ENCODE results near the gene PCDHGA1.
"Not testable (repeated sequence)": the region's sequence is repeated elsewhere in the genome, so short reads cannot be mapped to it uniquely, and the experiment has no call there.

The PCDHGA1 gene

DNA sequence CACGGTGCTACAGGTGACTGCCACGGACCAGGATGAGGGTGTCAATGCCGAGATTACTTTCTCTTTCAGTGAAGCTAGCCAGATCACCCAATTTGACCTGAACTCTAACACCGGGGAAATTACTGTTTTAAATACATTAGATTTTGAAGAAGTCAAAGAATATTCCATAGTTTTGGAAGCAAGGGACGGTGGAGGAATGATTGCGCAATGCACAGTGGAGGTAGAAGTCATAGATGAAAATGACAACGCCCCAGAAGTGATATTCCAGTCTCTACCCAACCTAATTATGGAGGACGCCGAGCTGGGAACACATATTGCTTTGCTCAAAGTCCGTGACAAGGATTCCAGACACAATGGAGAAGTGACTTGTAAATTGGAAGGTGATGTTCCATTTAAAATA is 58.3 kb downstream of the PCDHGA1 start:
- Histone ChIP-seq H3K36me3 (replicated peaks; ENCODE audit: low read depth, low read length) (no peaks in the 10 kb centered on the region), H3K4me1 (ENCODE audit: low read length) (no peaks in the 10 kb centered on the region), H3K9me3 (ENCODE audit: insufficient read depth, low read length) (no peaks in the 10 kb centered on the region), H3K79me2 (ENCODE audit: low read length) (no peaks in the 10 kb centered on the region), H3K4me2 (ENCODE audit: low read length) (no peak overlapping the region), H3K9ac (ENCODE audit: low read length) (no peak overlapping the region), H3K27me3 (ENCODE audit: low read depth, low read length) (no peaks in the 10 kb centered on the region), H3K4me3 (ENCODE audit: low read length) (no peak overlapping the region), H3K27ac (ENCODE audit: low read length) (no peak overlapping the region), H2AFZ (ENCODE audit: low read depth, low read length) (no peak overlapping the region), H4K20me1 (ENCODE audit: insufficient read depth, low read length) (no peaks in the 10 kb centered on the region)
- TF ChIP-seq EZH2phosphoT487 (IDR thresholded peaks at IDR 0.05; ENCODE audit: low read depth), result no peak
- TF ChIP-seq, protein P1, sequence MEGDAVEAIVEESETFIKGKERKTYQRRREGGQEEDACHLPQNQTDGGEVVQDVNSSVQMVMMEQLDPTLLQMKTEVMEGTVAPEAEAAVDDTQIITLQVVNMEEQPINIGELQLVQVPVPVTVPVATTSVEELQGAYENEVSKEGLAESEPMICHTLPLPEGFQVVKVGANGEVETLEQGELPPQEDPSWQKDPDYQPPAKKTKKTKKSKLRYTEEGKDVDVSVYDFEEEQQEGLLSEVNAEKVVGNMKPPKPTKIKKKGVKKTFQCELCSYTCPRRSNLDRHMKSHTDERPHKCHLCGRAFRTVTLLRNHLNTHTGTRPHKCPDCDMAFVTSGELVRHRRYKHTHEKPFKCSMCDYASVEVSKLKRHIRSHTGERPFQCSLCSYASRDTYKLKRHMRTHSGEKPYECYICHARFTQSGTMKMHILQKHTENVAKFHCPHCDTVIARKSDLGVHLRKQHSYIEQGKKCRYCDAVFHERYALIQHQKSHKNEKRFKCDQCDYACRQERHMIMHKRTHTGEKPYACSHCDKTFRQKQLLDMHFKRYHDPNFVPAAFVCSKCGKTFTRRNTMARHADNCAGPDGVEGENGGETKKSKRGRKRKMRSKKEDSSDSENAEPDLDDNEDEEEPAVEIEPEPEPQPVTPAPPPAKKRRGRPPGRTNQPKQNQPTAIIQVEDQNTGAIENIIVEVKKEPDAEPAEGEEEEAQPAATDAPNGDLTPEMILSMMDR (IDR thresholded peaks at IDR 0.05; ENCODE audit: low read depth, low read length), result no peak

DNA sequence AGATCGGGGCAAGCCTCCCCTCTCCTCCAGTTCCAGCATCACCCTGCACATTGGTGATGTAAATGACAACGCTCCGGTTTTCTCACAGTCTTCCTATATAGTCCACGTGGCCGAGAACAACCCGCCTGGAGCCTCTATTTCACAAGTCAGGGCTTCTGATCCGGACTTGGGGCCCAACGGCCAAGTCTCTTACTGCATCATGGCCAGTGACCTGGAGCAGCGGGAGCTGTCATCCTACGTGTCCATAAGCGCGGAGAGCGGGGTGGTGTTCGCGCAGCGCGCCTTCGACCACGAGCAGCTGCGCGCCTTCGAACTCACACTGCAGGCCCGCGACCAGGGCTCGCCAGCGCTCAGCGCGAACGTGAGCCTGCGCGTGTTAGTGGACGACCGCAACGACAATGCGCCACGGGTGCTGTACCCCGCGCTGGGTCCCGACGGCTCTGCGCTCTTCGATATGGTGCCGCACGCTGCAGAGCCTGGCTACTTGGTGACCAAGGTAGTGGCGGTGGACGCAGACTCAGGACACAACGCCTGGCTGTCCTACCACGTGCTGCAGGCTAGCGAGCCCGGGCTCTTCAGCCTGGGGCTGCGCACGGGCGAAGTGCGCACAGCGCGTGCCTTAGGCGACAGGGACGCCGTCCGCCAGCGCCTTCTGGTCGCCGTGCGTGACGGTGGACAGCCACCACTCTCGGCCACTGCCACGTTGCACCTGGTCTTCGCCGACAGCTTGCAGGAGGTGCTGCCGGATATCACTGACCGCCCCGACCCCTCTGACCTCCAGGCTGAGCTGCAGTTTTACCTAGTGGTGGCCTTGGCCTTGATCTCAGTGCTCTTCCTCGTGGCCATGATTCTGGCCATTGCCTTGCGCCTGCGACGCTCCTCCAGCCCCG is 59.1 kb downstream of the PCDHGA1 start:
- no peaks in the 10 kb centered on the region for H3K79me2 ChIP-seq (ENCODE audit: low read length)
- H3K9ac ChIP-seq (ENCODE audit: low read length), result no peak overlapping the region
- no peak overlapping the region for H3K27ac ChIP-seq (ENCODE audit: low read length)
- no peaks in the 10 kb centered on the region for H4K20me1 ChIP-seq (ENCODE audit: insufficient read depth, low read length)
- H3K36me3 ChIP-seq (replicated peaks; ENCODE audit: low read depth, low read length), result no peaks in the 10 kb centered on the region
- H2AFZ ChIP-seq (ENCODE audit: low read depth, low read length), result no peak overlapping the region
- H3K4me2 ChIP-seq (ENCODE audit: low read length), result no peak overlapping the region
- H3K9me3 ChIP-seq (ENCODE audit: insufficient read depth, low read length), result no peaks in the 10 kb centered on the region
- no peak for TF ChIP-seq EZH2phosphoT487 (IDR thresholded peaks at IDR 0.05; ENCODE audit: low read depth)
- TF ChIP-seq, protein P1 (IDR thresholded peaks at IDR 0.05; ENCODE audit: low read depth, low read length), result no peak
- no peaks in the 10 kb centered on the region for H3K27me3 ChIP-seq (ENCODE audit: low read depth, low read length)
- no peaks in the 10 kb centered on the region for H3K4me1 ChIP-seq (ENCODE audit: low read length)
- H3K4me3 ChIP-seq (ENCODE audit: low read length), result no peak overlapping the region

DNA sequence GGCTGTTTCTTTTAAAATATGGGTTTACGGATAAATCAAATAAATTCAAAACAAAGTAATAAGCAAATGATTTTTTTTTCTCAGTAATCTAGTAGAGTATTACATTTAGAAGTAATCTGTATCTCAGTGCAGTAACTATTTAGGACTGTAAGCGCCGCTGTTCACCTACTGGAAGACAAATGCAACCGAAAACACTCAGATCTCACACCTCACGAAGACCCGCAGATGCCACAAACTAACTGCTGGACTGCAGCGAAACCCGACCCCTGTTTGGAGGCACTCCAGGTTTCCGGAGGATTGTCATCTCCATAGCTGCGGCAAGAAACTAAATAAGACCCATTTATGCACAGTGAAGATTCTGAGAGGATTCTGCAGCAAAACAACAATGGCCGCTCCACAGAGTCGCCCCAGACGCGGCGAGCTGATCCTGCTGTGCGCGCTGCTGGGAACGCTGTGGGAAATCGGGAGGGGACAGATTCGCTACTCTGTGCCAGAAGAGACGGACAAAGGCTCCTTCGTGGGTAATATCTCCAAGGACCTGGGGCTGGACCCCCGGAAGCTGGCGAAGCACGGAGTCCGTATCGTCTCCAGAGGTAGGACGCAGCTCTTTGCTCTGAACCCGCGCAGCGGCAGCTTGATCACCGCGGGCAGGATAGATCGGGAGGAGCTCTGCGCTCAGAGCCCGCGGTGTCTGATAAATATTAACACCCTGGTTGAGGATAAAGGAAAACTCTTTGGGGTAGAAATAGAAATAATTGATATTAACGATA is 62.3 kb downstream of the PCDHGA1 start, which contains the start of gene PCDHGA8:
PCDHGA8 (plus strand) TSS at position 205 of the 770 bp plus-strand sequence; CDS start at position 386, 181 bp downstream.
- Histone ChIP-seq H3K27me3 (ENCODE audit: low read depth, low read length) (no peaks in the 10 kb centered on the region), H3K27ac (ENCODE audit: low read length) (no peak within 1 kb of the TSS), H3K9ac (ENCODE audit: low read length) (no peak within 1 kb of the TSS), H3K9me3 (ENCODE audit: insufficient read depth, low read length) (no peaks in the 10 kb centered on the region), H4K20me1 (ENCODE audit: insufficient read depth, low read length) (no peaks in the 10 kb centered on the region), H3K4me2 (ENCODE audit: low read length) (no peak within 1 kb of the TSS), H3K79me2 (ENCODE audit: low read length) (no peaks in the 10 kb centered on the region), H3K4me1 (ENCODE audit: low read length) (no peaks in the 10 kb centered on the region), H3K4me3 (ENCODE audit: low read length) (no peak within 1 kb of the TSS), H3K36me3 (replicated peaks; ENCODE audit: low read depth, low read length) (no peaks in the 10 kb centered on the region), H2AFZ (ENCODE audit: low read depth, low read length) (no peak within 1 kb of the TSS)
- TF ChIP-seq, protein P1 (IDR thresholded peaks at IDR 0.05; ENCODE audit: low read depth, low read length), result no peak
- no peak for TF ChIP-seq EZH2phosphoT487 (IDR thresholded peaks at IDR 0.05; ENCODE audit: low read depth)

DNA sequence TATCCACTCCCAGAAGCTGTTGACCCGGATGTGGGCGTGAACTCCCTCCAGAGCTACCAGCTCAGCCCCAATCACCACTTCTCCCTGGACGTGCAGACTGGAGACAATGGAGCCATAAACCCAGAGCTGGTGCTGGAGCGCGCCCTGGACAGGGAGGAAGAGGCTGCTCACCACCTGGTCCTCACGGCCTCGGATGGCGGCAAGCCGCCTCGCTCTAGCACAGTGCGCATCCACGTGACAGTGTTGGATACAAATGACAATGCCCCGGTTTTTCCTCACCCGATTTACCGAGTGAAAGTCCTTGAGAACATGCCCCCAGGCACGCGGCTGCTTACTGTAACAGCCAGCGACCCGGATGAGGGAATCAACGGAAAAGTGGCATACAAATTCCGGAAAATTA is 63.0 kb downstream of the PCDHGA1 start:
- Histone ChIP-seq H3K27me3 (ENCODE audit: low read depth, low read length) (no peaks in the 10 kb centered on the region), H3K36me3 (replicated peaks; ENCODE audit: low read depth, low read length) (no peaks in the 10 kb centered on the region), H3K9me3 (ENCODE audit: insufficient read depth, low read length) (no peaks in the 10 kb centered on the region), H2AFZ (ENCODE audit: low read depth, low read length) (no peak overlapping the region), H3K4me2 (ENCODE audit: low read length) (no peak overlapping the region), H3K79me2 (ENCODE audit: low read length) (no peaks in the 10 kb centered on the region), H4K20me1 (ENCODE audit: insufficient read depth, low read length) (no peaks in the 10 kb centered on the region), H3K27ac (ENCODE audit: low read length) (no peak overlapping the region), H3K4me1 (ENCODE audit: low read length) (no peaks in the 10 kb centered on the region), H3K9ac (ENCODE audit: low read length) (no peak overlapping the region), H3K4me3 (ENCODE audit: low read length) (no peak overlapping the region)
- TF ChIP-seq EZH2phosphoT487 (IDR thresholded peaks at IDR 0.05; ENCODE audit: low read depth), result no peak
- TF ChIP-seq, protein P1 (IDR thresholded peaks at IDR 0.05; ENCODE audit: low read depth, low read length), result no peak

DNA sequence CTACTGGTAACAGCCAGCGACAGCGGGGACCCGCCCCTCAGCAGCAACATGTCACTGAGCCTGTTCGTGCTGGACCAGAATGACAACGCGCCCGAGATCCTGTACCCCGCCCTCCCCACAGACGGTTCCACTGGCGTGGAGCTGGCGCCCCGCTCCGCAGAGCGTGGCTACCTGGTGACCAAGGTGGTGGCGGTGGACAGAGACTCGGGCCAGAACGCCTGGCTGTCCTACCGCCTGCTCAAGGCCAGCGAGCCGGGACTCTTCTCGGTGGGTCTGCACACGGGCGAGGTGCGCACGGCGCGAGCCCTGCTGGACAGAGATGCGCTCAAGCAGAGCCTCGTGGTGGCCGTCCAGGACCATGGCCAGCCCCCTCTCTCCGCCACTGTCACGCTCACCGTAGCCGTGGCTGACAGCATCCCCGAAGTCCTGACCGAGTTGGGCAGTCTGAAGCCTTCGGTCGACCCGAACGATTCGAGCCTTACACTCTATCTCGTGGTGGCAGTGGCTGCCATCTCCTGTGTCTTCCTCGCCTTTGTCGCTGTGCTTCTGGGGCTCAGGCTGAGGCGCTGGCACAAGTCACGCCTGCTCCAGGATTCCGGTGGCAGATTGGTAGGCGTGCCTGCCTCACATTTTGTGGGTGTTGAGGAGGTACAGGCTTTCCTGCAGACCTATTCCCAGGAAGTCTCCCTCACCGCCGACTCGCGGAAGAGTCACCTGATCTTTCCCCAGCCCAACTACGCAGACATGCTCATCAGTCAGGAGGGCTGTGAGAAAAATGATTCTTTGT is 64.3 kb downstream of the PCDHGA1 start:
- not testable (repeated sequence) for H3K9ac ChIP-seq (ENCODE audit: low read length); H3K9me3 ChIP-seq (ENCODE audit: insufficient read depth, low read length)

More for the DNA sequence above, 64.3 kb downstream of the PCDHGA1 start:
- H3K4me3 ChIP-seq (ENCODE audit: low read length); H3K79me2 ChIP-seq (ENCODE audit: low read length); H3K4me2 ChIP-seq (ENCODE audit: low read length); H2AFZ ChIP-seq (ENCODE audit: low read depth, low read length); H3K27me3 ChIP-seq (ENCODE audit: low read depth, low read length); H4K20me1 ChIP-seq (ENCODE audit: insufficient read depth, low read length); H3K27ac ChIP-seq (ENCODE audit: low read length); H3K36me3 ChIP-seq (replicated peaks; ENCODE audit: low read depth, low read length); H3K4me1 ChIP-seq (ENCODE audit: low read length): not testable (repeated sequence)
